K562 (cell line): ENCODE results near the gene KIF19. TPM values are rescaled to one million over a fixed set of nuclear protein-coding genes. Genes with fewer than 3 reads are reported as not detected.

ENCODE experiments used
- ATF1 ChIP-seq, 2 experiments: fragments of 450-650 bp in 1 of 2; IDR thresholded peaks; 2 replicates each; pipeline ENCODE4 v1.6.1; 2016; ENCODE audit warnings: missing compliant biosample characterization in 1 of 2, missing genetic modification characterization in 1 of 2
- BRCA1 ChIP-seq, 2 experiments: fragments of 450-650 bp in 1 of 2; sonication (generic) in 1 of 2; formaldehyde crosslinking in 1 of 2; IDR thresholded peaks; 2 replicates each; pipeline versions ENCODE4 v1.5.0 to v1.6.1; 2017 to 2020; ENCODE audit warnings: mild to moderate bottlenecking in 1 of 2, missing genetic modification reagents in 1 of 2
- ELF1 ChIP-seq: fragments of 200-800 bp; sonication (Bioruptor generic); IDR thresholded peaks from 2 replicates; pipeline ENCODE4 v1.6.1; 2016; ENCODE audit warnings: missing genetic modification characterization, missing compliant biosample characterization
- GATA2 ChIP-seq: sonication (generic); formaldehyde crosslinking; IDR thresholded peaks from 2 replicates; pipeline ENCODE4 v1.4.0; 2020; ENCODE audit warnings: mild to moderate bottlenecking, missing genetic modification reagents
- GTF2E2 ChIP-seq: fragments of 200-800 bp; sonication (Bioruptor generic); IDR thresholded peaks from 2 replicates; pipeline ENCODE4 v1.6.1; 2016; ENCODE audit warnings: missing genetic modification characterization, missing compliant biosample characterization
- JUNB ChIP-seq: fragments of 450-650 bp; formaldehyde crosslinking; conservative IDR thresholded peaks from 2 replicates; pipeline ENCODE4 v1.4.0; 2020; ENCODE audit warnings: mild to moderate bottlenecking
- KHSRP ChIP-seq: fragments of 450-650 bp; IDR thresholded peaks from 2 replicates; pipeline ENCODE4 v1.6.1; 2017
- LCOR ChIP-seq: sonication (generic); formaldehyde crosslinking; IDR thresholded peaks from 2 replicates; pipeline ENCODE4 v1.8.0; 2022; ENCODE audit warnings: mild to moderate bottlenecking, missing genetic modification reagents
- MTA1 ChIP-seq: fragments of 450-650 bp; IDR thresholded peaks from 2 replicates; pipeline ENCODE4 v1.6.1; 2017; ENCODE audit warnings: borderline replicate concordance
- PBX2 ChIP-seq, 2 experiments: IDR thresholded peaks in 1 of 2; conservative IDR thresholded peaks in 1 of 2; 2 replicates each; pipeline ENCODE4 v1.6.1; 2016; ENCODE audit warnings: low read depth in 2 of 2, mild to moderate bottlenecking in 1 of 2, missing compliant biosample characterization in 1 of 2, missing genetic modification characterization in 1 of 2, moderate library complexity in 1 of 2
- POU5F1 ChIP-seq: fragments of 150-350 bp; IDR thresholded peaks from 2 replicates; pipeline ENCODE4 v1.6.1; 2014; ENCODE audit warnings: borderline replicate concordance, low read length, low read depth, mild to moderate bottlenecking; ENCODE audit not compliant: partially characterized antibody
- SIN3A ChIP-seq, 2 experiments: fragments of 150-350 bp in 1 of 2; IDR thresholded peaks; 2 replicates each; pipeline ENCODE4 v1.6.1; 2011 to 2016; ENCODE audit warnings: borderline replicate concordance in 2 of 2, low read depth in 2 of 2, low read length in 2 of 2, mild to moderate bottlenecking in 2 of 2, moderate library complexity in 2 of 2; ENCODE audit not compliant: control insufficient read depth in 1 of 2
- TFE3 ChIP-seq: fragments of 450-650 bp; formaldehyde crosslinking; IDR thresholded peaks from 2 replicates; pipeline ENCODE4 v1.4.0; 2020; ENCODE audit warnings: mild to moderate bottlenecking, mixed read lengths
- TRIM24 ChIP-seq, 2 experiments: fragments of 450-650 bp; IDR thresholded peaks; 2 replicates each; pipeline ENCODE4 v1.6.1; 2016
- ZFP30 ChIP-seq: fragments of 250-450 bp; sonication (Bioruptor Pico); IDR thresholded peaks from 2 replicates; pipeline ENCODE4 v1.8.0; 2022; ENCODE audit warnings: moderate library complexity, mild to moderate bottlenecking, inconsistent platforms, borderline replicate concordance
- ZFP91 ChIP-seq: sonication (generic); formaldehyde crosslinking; IDR thresholded peaks from 2 replicates; pipeline ENCODE4 v1.8.0; 2022; ENCODE audit warnings: mild to moderate bottlenecking, missing genetic modification reagents
- ZNF347 ChIP-seq: fragments of 450-650 bp; formaldehyde crosslinking; IDR thresholded peaks from 2 replicates; pipeline ENCODE4 v1.4.0; 2020; ENCODE audit warnings: low read depth, mild to moderate bottlenecking, moderate library complexity
- ZNF354B ChIP-seq: fragments of 250-450 bp; sonication (Bioruptor Pico); IDR thresholded peaks from 2 replicates; pipeline ENCODE4 v1.4.0; 2020
- ZNF639 ChIP-seq, 2 experiments: fragments of 200-800 bp in 1 of 2; sonication (Bioruptor generic) in 1 of 2; sonication (generic) in 1 of 2; formaldehyde crosslinking in 1 of 2; IDR thresholded peaks in 1 of 2; conservative IDR thresholded peaks in 1 of 2; 2 replicates each; pipeline versions ENCODE4 v1.5.0 to v1.6.1; 2016 to 2020; ENCODE audit warnings: missing compliant biosample characterization in 1 of 2, missing genetic modification characterization in 1 of 2, missing genetic modification reagents in 1 of 2
- polyA plus RNA-seq, 8 experiments: library from polyadenylated mRNA; depleted of rRNA in 4 of 8; stranded (reverse) in 5 of 8; unstranded in 3 of 8; fragments of >200 nt; fragmentation: Nextera tagmentation in 2 of 8; fragmentation: Illumina TruSeq in 1 of 8; extraction: Ambion mirVana in 2 of 8; extraction: Trizol in 1 of 8; gene quantifications; 2 replicates each; pipeline versions ENCODE4 v1.2.1 to v1.2.3, GENCODE V29; 2011 to 2014; ENCODE audit warnings: inconsistent platforms in 1 of 8, missing spikeins in 1 of 8
- total RNA-seq, 7 experiments: library from RNA; depleted of rRNA in 6 of 7; stranded (reverse); fragments of >200 nt in 6 of 7; fragmentation: Illumina TruSeq in 2 of 7; extraction: Trizol in 2 of 7; gene quantifications; 2 replicates each; pipeline versions ENCODE4 v1.2.1 to v1.2.3, GENCODE V29; 2011 to 2021; ENCODE audit warnings: low replicate concordance in 1 of 7

KIF19 gene
- total and polyA plus RNA-seq, 9 of the 15 experiments (the other 6 are each of a cell fraction or from before 2014, with no cell fraction given), result 0.10 TPM; not detected in 8

GRCh38 chr17:74282587-74283370, 43.2 kb upstream of the KIF19 start (continued):
- no peak for TF ChIP-seq ZFP91 (CRISPR knock-in tag)
- peak; percentile 87; the same call in 1 of the 2 replicates for TF ChIP-seq MTA1
- no peak for TF ChIP-seq ATF1 (CRISPR knock-in tag; IDR thresholded peaks at IDR 0.05)
- peak; percentile 57 for TF ChIP-seq ATF1 (tag; IDR thresholded peaks at IDR 0.05)
- no peak for TF ChIP-seq KHSRP
- no peak for TF ChIP-seq ELF1 (tag)
- peak; percentile 97 for TF ChIP-seq LCOR (CRISPR knock-in tag)
- TF ChIP-seq ZNF639 (CRISPR knock-in tag; conservative IDR thresholded peaks at IDR 0.05 in 1 of 2, IDR thresholded peaks at IDR 0.05 in 1 of 2), result peak in 1 of 2 experiments; percentile 57; a peak in 1 of 4 replicates
- TF ChIP-seq ZNF354B (CRISPR knock-in tag), result no peak
- no peak for TF ChIP-seq POU5F1
- TF ChIP-seq PBX2 (CRISPR knock-in tag; IDR thresholded peaks at IDR 0.05; ENCODE audit: low read depth), result no peak
- TF ChIP-seq PBX2 (tag; conservative IDR thresholded peaks at IDR 0.05; ENCODE audit: low read depth), result no peak
- peak; percentile 80 for TF ChIP-seq GATA2 (CRISPR knock-in tag)
- TF ChIP-seq SIN3A (IDR thresholded peaks at IDR 0.05; ENCODE audit: borderline replicate concordance in 2 of 2, control insufficient read depth in 1 of 2, low read depth in 2 of 2, low read length in 2 of 2), result no peak
- TF ChIP-seq ZFP30 (CRISPR knock-in tag), result no peak
- peak; percentile 86 for TF ChIP-seq GTF2E2 (tag)
- TF ChIP-seq TFE3 (CRISPR knock-in tag), result peak; percentile 41; the same call in 1 of the 2 replicates
- TF ChIP-seq ZNF347 (CRISPR knock-in tag), result no peak
- no peak for TF ChIP-seq JUNB (CRISPR knock-in tag)
- TF ChIP-seq TRIM24 (IDR thresholded peaks at IDR 0.05), result peak in 1 of 2 experiments; percentile 55; a peak in 1 of 4 replicates
- no peak for TF ChIP-seq BRCA1 (IDR thresholded peaks at IDR 0.05)
- no peak for TF ChIP-seq BRCA1 (CRISPR knock-in tag; IDR thresholded peaks at IDR 0.05)
